Sigmoid colon (tissue), 7 donors: ENCODE data around the gene C19orf25. TPM values are rescaled to one million over a fixed set of nuclear protein-coding genes. Genes with fewer than 3 reads are reported as not detected.

Experiments
- DNase-seq: peaks from one replicate; pipeline ENCODE4 v3.0.0-alpha.2; 2019
- H3K27ac ChIP-seq, 4 donors: fragments of 200-600 bp; sonication (generic); one replicate each; pipeline ENCODE4 v1.5.1; 2016 to 2019; ENCODE audit warnings: mild to moderate bottlenecking in 1 of 4
- H3K27me3 ChIP-seq, 3 donors: fragments of 200-600 bp; sonication (generic); one replicate each; pipeline ENCODE4 v1.5.1; 2019; ENCODE audit warnings: mild to moderate bottlenecking in 1 of 3
- H3K36me3 ChIP-seq, 4 donors: fragments of 200-600 bp; sonication (generic); one replicate each; pipeline ENCODE4 v1.5.1; 2016 to 2019
- H3K4me1 ChIP-seq, 4 donors: fragments of 200-600 bp; sonication (generic); one replicate each; pipeline ENCODE4 v1.5.1; 2017 to 2019
- H3K4me3 ChIP-seq, 4 donors: fragments of 200-600 bp; sonication (generic); one replicate each; pipeline ENCODE4 v1.5.1; 2017 to 2019; ENCODE audit warnings: mild to moderate bottlenecking in 2 of 4, moderate library complexity in 1 of 4
- H3K9me3 ChIP-seq, 4 donors: fragments of 200-600 bp in 3 of 4; sonication (generic) in 3 of 4; one replicate each; pipeline versions ENCODE4 v1.5.1 to v1.6.1; 2013 to 2019
- CTCF ChIP-seq, 4 experiments: fragments of 450-650 bp in 3 of 4; fragments of 200-600 bp in 1 of 4; IDR thresholded peaks; one replicate each; pipeline ENCODE4 v1.5.1; 2016 to 2019; ENCODE audit warnings: antibody characterized with exemption in 4 of 4, mild to moderate bottlenecking in 3 of 4, moderate library complexity in 2 of 4
- EP300 ChIP-seq, 4 donors: sonication (generic); formaldehyde crosslinking; IDR thresholded peaks; one replicate each; pipeline ENCODE4 v1.6.1; 2017; ENCODE audit warnings: antibody characterized with exemption in 4 of 4
- POLR2A ChIP-seq, 2 donors: fragments of 450-650 bp; IDR thresholded peaks; one replicate each; pipeline ENCODE4 v1.6.1; 2016; ENCODE audit warnings: antibody characterized with exemption in 2 of 2, mild to moderate bottlenecking in 2 of 2, moderate library complexity in 2 of 2
- POLR2AphosphoS5 ChIP-seq, 4 donors: sonication (generic); formaldehyde crosslinking; IDR thresholded peaks; one replicate each; pipeline ENCODE4 v1.6.1; 2017; ENCODE audit warnings: antibody characterized with exemption in 4 of 4
- WGBS, 2 donors: extraction: QIAGEN DNeasy Blood & Tissue Kit; methylation state at CpG; one replicate each; pipeline ENCODE4 v1.1.7; 2013; 5-methylcytosine and 5-hydroxymethylcytosine counted together
- intact Hi-C: fragments of 100-400 bp; cut with DNase I; formaldehyde crosslinking; loops from one replicate; pipeline ENCODE4 v1.15.1; 2023
- polyA plus RNA-seq, 3 donors: library from polyadenylated mRNA; stranded (reverse); fragments of 200-250 nt; gene quantifications; one replicate each; pipeline ENCODE4 v1.2.3, GENCODE V29; 2013
- total RNA-seq, 4 donors: library from RNA; depleted of rRNA; stranded (reverse); fragments of >200 nt; gene quantifications; one replicate each; pipeline ENCODE4 v1.1.0, GENCODE V29; 2016
- donor health status: healthy with polysubstance abuse.
- donor health status: Bipolar disorder and iron deficiency.
- donor health status: healthy.

Gene C19orf25
- total and polyA plus RNA-seq, 7 donors: 19.6 to 51.5 (median 26.0) TPM

DNA sequence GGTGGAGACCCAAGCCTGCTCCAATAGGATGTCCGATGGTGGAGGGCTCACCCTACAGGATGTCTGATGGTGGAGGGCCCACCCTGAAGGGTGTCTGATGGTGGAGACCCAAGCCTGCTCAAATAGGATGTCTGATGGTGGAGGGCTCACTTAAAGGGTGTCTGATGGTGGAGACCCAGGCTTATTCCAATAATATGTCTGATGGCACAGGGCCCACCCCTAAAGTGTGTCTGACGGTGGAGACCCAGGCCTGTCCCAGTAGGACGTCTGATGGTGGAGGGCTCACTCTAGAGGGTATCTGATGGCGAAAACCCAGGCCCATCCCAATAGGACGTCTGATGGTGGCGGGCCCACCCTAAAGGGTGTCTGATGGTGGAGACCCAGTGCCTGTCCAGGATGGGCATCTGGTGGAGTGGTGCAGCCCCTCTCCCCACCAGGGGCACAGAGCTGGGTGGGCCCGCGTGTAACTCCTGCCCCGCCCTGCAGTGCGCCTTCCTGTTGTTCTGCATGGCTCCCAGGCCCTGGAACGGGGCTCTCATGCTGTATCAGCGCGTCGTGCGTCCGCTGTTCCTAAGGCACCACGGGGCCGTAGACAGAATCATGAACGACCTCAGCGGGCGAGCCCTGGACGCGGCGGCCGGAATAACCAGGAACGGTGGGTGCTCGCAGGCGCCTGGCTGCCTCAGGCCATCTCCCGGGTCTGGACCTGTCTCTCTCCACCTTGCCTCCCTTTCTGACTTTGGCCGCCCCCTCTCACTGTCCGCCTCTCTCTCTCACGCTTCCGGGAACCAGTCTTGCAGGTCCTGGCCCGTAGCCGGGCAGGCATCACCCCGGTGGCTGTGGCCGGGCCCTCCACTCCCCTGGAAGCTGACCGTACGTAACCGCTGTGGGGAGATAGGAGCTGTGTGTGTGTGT lies 17.0 kb upstream of the C19orf25 start:
- intact Hi-C loops: no loop called here
- Histone ChIP-seq H3K36me3 (no peaks in the 10 kb centered on the region), H3K4me1 (peaks cover 0 to 7% (median 7%) of the 10 kb centered on the region in 4 donors), H3K9me3 (no peaks in the 10 kb centered on the region), H3K27ac (no peak overlapping the region), H3K27me3 (peaks cover 6 to 49% (median 36%) of the 10 kb centered on the region in 3 donors), H3K4me3 (no peak overlapping the region)
- no peak for DNase-seq
- WGBS, 2 donors: 64 to 77% methylated on average over 40 of the region's 40 CpGs
- TF ChIP-seq EP300 (IDR thresholded peaks at IDR 0.05) (no peak), CTCF (IDR thresholded peaks at IDR 0.05) (no peak), POLR2A (IDR thresholded peaks at IDR 0.05) (no peak), POLR2AphosphoS5 (IDR thresholded peaks at IDR 0.05) (no peak)

GRCh38 chr19:1495051-1495798 lies 16.2 kb upstream of the C19orf25 start:
- Histone ChIP-seq H3K27ac (no peak overlapping the region), H3K36me3 (no peaks in the 10 kb centered on the region), H3K4me3 (no peak overlapping the region), H3K27me3 (peaks cover 6 to 47% (median 34%) of the 10 kb centered on the region in 3 donors), H3K9me3 (no peaks in the 10 kb centered on the region), H3K4me1 (peaks cover 0 to 11% (median 8%) of the 10 kb centered on the region in 4 donors)
- intact Hi-C loops: no loop called here
- TF ChIP-seq POLR2A (IDR thresholded peaks at IDR 0.05) (no peak), CTCF (IDR thresholded peaks at IDR 0.05) (no peak), POLR2AphosphoS5 (IDR thresholded peaks at IDR 0.05) (no peak), EP300 (IDR thresholded peaks at IDR 0.05) (no peak)
- no peak for DNase-seq
- WGBS, 2 donors: 90 to 91% methylated on average over 37 of the region's 37 CpGs

- WGBS, 2 donors: 40 to 65% methylated on average over 15 of the region's 15 CpGs
Observed at GRCh38 chr19:1494115-1494815, 15.2 kb upstream of the C19orf25 start.

More at GRCh38 chr19:1494115-1494815, 15.2 kb upstream of the C19orf25 start:
- peaks cover 0 to 20% (median 15%) of the 10 kb centered on the region in 4 donors for H3K4me1 ChIP-seq
- H3K9me3 ChIP-seq: no peaks in the 10 kb centered on the region
- DNase-seq: no peak
- H3K36me3 ChIP-seq: no peaks in the 10 kb centered on the region
- H3K4me3 ChIP-seq: no peak overlapping the region
- H3K27me3 ChIP-seq: peaks cover 6 to 47% (median 34%) of the 10 kb centered on the region in 3 donors
- H3K27ac ChIP-seq: no peak overlapping the region
- intact Hi-C loops: no loop called here
- TF ChIP-seq POLR2AphosphoS5 (IDR thresholded peaks at IDR 0.05) (no peak), POLR2A (IDR thresholded peaks at IDR 0.05) (no peak), CTCF (IDR thresholded peaks at IDR 0.05) (no peak), EP300 (IDR thresholded peaks at IDR 0.05) (no peak)
